ENCODE results near the gene RBBP8NL. TPM values are rescaled to one million over a fixed set of nuclear protein-coding genes. Genes with fewer than 3 reads are reported as not detected.
A peak's percentile ranks its signal among the peaks of the same experiment; 100 is the strongest.

The RBBP8NL gene
- total and polyA plus RNA-seq, 9 of the 15 experiments (the other 6 are each of a cell fraction or from before 2014, with no cell fraction given): not detected

DNA sequence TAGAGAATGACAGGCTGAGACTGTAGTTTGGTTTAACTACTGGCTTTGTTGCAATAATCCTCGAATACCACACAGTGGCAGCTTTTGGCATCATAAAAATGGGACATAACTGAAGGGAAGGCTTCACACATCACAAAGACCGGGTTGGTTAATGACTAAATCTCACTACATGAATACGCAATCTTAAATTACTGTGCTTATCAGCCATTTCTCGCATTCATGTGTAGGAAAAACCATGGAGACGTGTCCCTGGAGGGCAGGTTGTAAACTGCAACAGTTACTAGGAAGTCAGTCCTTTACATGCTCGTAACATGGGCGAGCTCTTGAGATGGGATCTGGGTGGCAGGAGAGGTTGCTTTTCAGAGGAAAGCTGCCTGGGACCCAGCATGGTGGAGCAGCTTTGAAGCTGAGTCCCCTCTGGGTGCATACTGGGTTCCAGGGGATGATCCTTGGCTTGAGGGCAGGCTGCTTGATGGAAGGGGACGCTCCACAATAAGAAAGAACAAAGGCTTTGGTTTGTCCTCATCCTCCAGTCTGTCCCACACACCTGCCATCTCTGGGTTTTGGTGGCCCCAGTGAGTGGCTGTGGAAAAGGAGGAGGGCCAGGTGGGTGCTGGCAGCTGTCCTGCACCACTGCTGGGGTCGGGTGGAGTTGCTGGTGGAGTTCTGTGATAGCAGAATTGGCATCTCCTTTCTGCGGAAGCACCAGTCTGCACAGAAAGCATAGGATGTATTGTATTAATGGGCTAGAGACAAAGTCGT lies 38.3 kb downstream of the RBBP8NL start (continued):
- TF ChIP-seq, protein P1, sequence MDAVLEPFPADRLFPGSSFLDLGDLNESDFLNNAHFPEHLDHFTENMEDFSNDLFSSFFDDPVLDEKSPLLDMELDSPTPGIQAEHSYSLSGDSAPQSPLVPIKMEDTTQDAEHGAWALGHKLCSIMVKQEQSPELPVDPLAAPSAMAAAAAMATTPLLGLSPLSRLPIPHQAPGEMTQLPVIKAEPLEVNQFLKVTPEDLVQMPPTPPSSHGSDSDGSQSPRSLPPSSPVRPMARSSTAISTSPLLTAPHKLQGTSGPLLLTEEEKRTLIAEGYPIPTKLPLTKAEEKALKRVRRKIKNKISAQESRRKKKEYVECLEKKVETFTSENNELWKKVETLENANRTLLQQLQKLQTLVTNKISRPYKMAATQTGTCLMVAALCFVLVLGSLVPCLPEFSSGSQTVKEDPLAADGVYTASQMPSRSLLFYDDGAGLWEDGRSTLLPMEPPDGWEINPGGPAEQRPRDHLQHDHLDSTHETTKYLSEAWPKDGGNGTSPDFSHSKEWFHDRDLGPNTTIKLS (IDR thresholded peaks at IDR 0.05; ENCODE audit: borderline replicate concordance, low read depth): no peak
- TF ChIP-seq NUFIP1 (IDR thresholded peaks at IDR 0.05; ENCODE audit: partially characterized antibody) (no peak), NR4A1 (CRISPR knock-in tag; IDR thresholded peaks at IDR 0.05) (no peak), NR4A1 (tag; IDR thresholded peaks at IDR 0.05) (no peak), NCOR1 (IDR thresholded peaks at IDR 0.05) (peak; percentile 25; the same call in 1 of the 2 replicates), CREB1 (IDR thresholded peaks at IDR 0.05) (no peak), CREB1 (CRISPR knock-in tag; IDR thresholded peaks at IDR 0.05) (no peak), ELF4 (CRISPR knock-in tag; IDR thresholded peaks at IDR 0.05) (no peak), MCM5 (IDR thresholded peaks at IDR 0.05; ENCODE audit: low read depth) (no peak), SIX5 (IDR thresholded peaks at IDR 0.05; ENCODE audit: borderline replicate concordance in 1 of 2, insufficient read depth in 1 of 2, low read depth in 1 of 2, low read length in 2 of 2) (no peak), SMAD1 (IDR thresholded peaks at IDR 0.05; ENCODE audit: low read depth, low read length, partially characterized antibody) (no peak)
- TF ChIP-seq, protein P2, sequence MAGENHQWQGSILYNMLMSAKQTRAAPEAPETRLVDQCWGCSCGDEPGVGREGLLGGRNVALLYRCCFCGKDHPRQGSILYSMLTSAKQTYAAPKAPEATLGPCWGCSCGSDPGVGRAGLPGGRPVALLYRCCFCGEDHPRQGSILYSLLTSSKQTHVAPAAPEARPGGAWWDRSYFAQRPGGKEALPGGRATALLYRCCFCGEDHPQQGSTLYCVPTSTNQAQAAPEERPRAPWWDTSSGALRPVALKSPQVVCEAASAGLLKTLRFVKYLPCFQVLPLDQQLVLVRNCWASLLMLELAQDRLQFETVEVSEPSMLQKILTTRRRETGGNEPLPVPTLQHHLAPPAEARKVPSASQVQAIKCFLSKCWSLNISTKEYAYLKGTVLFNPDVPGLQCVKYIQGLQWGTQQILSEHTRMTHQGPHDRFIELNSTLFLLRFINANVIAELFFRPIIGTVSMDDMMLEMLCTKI (IDR thresholded peaks at IDR 0.05; ENCODE audit: partially characterized antibody): no peak

Measured in K562 (cell line).